HG03103 (cell line): Measurements from ENCODE around the gene PSG3.
"Not testable (repeated sequence)": the region's sequence is repeated elsewhere in the genome, so short reads cannot be mapped to it uniquely, and the experiment has no call there.

Experiments used
- ATAC-seq: cut with Tn5 transposase; IDR thresholded peaks from one replicate; pipeline ENCODE4 v1.9.1; 2021; ENCODE audit warnings: low read depth; ENCODE audit not compliant: unreplicated experiment

Gene PSG3

GRCh38 chr19:42697884-42698283 is 42.4 kb downstream of the PSG3 start:
- no peak for ATAC-seq

GRCh38 chr19:42695811-42696503 is 44.3 kb downstream of the PSG3 start:
- ATAC-seq = no peak

- ATAC-seq = no peak
Observed at GRCh38 chr19:42693760-42694350, 46.4 kb downstream of the PSG3 start.

GRCh38 chr19:42683917-42684513 is 56.3 kb downstream of the PSG3 start:
- ATAC-seq = no peak

GRCh38 chr19:42676326-42676725 is 64.0 kb downstream of the PSG3 start:
- ATAC-seq = not testable (repeated sequence)

- ATAC-seq = not testable (repeated sequence)
Observed at GRCh38 chr19:42674549-42674948, 65.7 kb downstream of the PSG3 start.
